IPS DF 6.9 (cell line): ENCODE results near the gene IKBKG.
A peak's percentile ranks its signal among the peaks of the same experiment; 100 is the strongest.

Experiments
- DNase-seq: peaks from one replicate; pipeline ENCODE4 v3.0.0-alpha.2; 2013; ENCODE audit warnings: low read depth, low spot score
- H3K27ac ChIP-seq: one replicate; pipeline ENCODE4 v1.5.1; 2013; ENCODE audit warnings: low read length, control low read depth
- H3K27me3 ChIP-seq: 2 replicates; pipeline ENCODE4 v1.6.1; 2013; ENCODE audit warnings: mild to moderate bottlenecking, low read length; ENCODE audit not compliant: control insufficient read depth, insufficient read depth
- H3K36me3 ChIP-seq: 2 replicates; pipeline ENCODE4 v1.6.1; 2013; ENCODE audit warnings: low read length; ENCODE audit not compliant: control insufficient read depth, insufficient read depth
- H3K4me1 ChIP-seq: 2 replicates; pipeline ENCODE4 v1.6.1; 2013; ENCODE audit warnings: low read length; ENCODE audit not compliant: control insufficient read depth, insufficient read depth
- H3K4me3 ChIP-seq: 2 replicates; pipeline ENCODE4 v1.5.1; 2013; ENCODE audit warnings: mild to moderate bottlenecking, low read length
- H3K9me3 ChIP-seq: 2 replicates; pipeline ENCODE4 v1.6.1; 2013; ENCODE audit warnings: low read length, inconsistent platforms; ENCODE audit not compliant: control insufficient read depth, insufficient read depth
- WGBS: extraction: QIAGEN DNeasy Blood & Tissue Kit; methylation state at CpG from one replicate; pipeline ENCODE4 v1.1.7; 2013; ENCODE audit warnings: mixed read lengths, missing lambda C conversion rate; ENCODE audit not compliant: insufficient read length, insufficient coverage; 5-methylcytosine and 5-hydroxymethylcytosine counted together

Gene IKBKG

GRCh38 chrX:154512879-154513553 is 34.4 kb upstream of the IKBKG start:
- no CpG with 5 or more reads among the region's 16 CpGs for WGBS
- H3K27me3 ChIP-seq, result no peaks in the 10 kb centered on the region

GRCh38 chrX:154513716-154514115 is 33.7 kb upstream of the IKBKG start:
- DNase-seq, result no peak
- Histone ChIP-seq H3K4me1 (peaks cover 4% of the 10 kb centered on the region; the same call in 1 of the 2 replicates), H3K36me3 (no peaks in the 10 kb centered on the region), H3K27me3 (no peaks in the 10 kb centered on the region), H3K27ac (no peak overlapping the region), H3K9me3 (no peaks in the 10 kb centered on the region), H3K4me3 (no peak overlapping the region)
- WGBS, result no CpG with 5 or more reads among the region's 2 CpGs

More at GRCh38 chrX:154512879-154513553, 34.4 kb upstream of the IKBKG start:
- Histone ChIP-seq H3K9me3 (no peaks in the 10 kb centered on the region), H3K4me1 (peaks cover 4% of the 10 kb centered on the region; the same call in 1 of the 2 replicates), H3K4me3 (no peak overlapping the region), H3K27ac (no peak overlapping the region), H3K36me3 (no peaks in the 10 kb centered on the region)
- no peak for DNase-seq

- H3K27me3 ChIP-seq, result no peaks in the 10 kb centered on the region
- H3K36me3 ChIP-seq, result no peaks in the 10 kb centered on the region
- DNase-seq, result no peak
- no peaks in the 10 kb centered on the region for H3K9me3 ChIP-seq
- H3K4me1 ChIP-seq, result peaks cover 4% of the 10 kb centered on the region; the same call in 1 of the 2 replicates
- H3K27ac ChIP-seq, result no peak overlapping the region
- no CpG with 5 or more reads among the region's 34 CpGs for WGBS
- peak overlapping the region; percentile 80; the same call in 1 of the 2 replicates for H3K4me3 ChIP-seq
Observed at GRCh38 chrX:154515090-154515965, 32.1 kb upstream of the IKBKG start.

GRCh38 chrX:154515966-154516655 is 31.3 kb upstream of the IKBKG start, which contains the start of gene FAM3A:
FAM3A (minus strand) TSS chrX:154516232; CDS start chrX:154515772, 460 bp downstream.
- no CpG with 5 or more reads among the region's 59 CpGs for WGBS

GRCh38 chrX:154516656-154517100 is 30.7 kb upstream of the IKBKG start:
- H3K4me1 ChIP-seq, result peaks cover 4% of the 10 kb centered on the region; the same call in 1 of the 2 replicates
- no peak for DNase-seq
- no peaks in the 10 kb centered on the region for H3K36me3 ChIP-seq
- peak overlapping the region; percentile 32; the same call in 1 of the 2 replicates for H3K4me3 ChIP-seq
- H3K9me3 ChIP-seq, result no peaks in the 10 kb centered on the region
- H3K27ac ChIP-seq, result no peak overlapping the region
- no peaks in the 10 kb centered on the region for H3K27me3 ChIP-seq
- WGBS, result no CpG with 5 or more reads among the region's 19 CpGs

More at GRCh38 chrX:154515966-154516655, 31.3 kb upstream of the IKBKG start, which contains the start of gene FAM3A:
- Histone ChIP-seq H3K4me1 (peaks cover 4% of the 10 kb centered on the region; the same call in 1 of the 2 replicates), H3K27ac (no peak within 1 kb of the TSS), H3K27me3 (no peaks in the 10 kb centered on the region), H3K4me3 (peak within 1 kb of the TSS; percentile 80; the same call in 1 of the 2 replicates), H3K9me3 (no peaks in the 10 kb centered on the region), H3K36me3 (no peaks in the 10 kb centered on the region)
- no peak for DNase-seq

- Histone ChIP-seq H3K4me3 (no peak overlapping the region), H3K27me3 (no peaks in the 10 kb centered on the region), H3K36me3 (no peaks in the 10 kb centered on the region), H3K9me3 (no peaks in the 10 kb centered on the region), H3K27ac (no peak overlapping the region), H3K4me1 (peaks cover 4% of the 10 kb centered on the region; the same call in 1 of the 2 replicates)
- no CpG with 5 or more reads among the region's 25 CpGs for WGBS
- no peak for DNase-seq
Observed at GRCh38 chrX:154517101-154517781, 30.2 kb upstream of the IKBKG start.

GRCh38 chrX:154519389-154519788 is 28.0 kb upstream of the IKBKG start:
- no CpG with 5 or more reads among the region's 8 CpGs for WGBS
- no peak for DNase-seq
- H3K27me3 ChIP-seq, result no peaks in the 10 kb centered on the region
- H3K4me1 ChIP-seq, result peaks cover 4% of the 10 kb centered on the region; the same call in 1 of the 2 replicates
- no peak overlapping the region for H3K27ac ChIP-seq
- H3K4me3 ChIP-seq, result no peak overlapping the region
- H3K9me3 ChIP-seq, result no peaks in the 10 kb centered on the region
- no peaks in the 10 kb centered on the region for H3K36me3 ChIP-seq

GRCh38 chrX:154525606-154526490 is 21.6 kb upstream of the IKBKG start:
- Histone ChIP-seq H3K4me1 (no peaks in the 10 kb centered on the region; the same call in 1 of the 2 replicates), H3K9me3 (no peaks in the 10 kb centered on the region), H3K4me3 (no peak overlapping the region), H3K27me3 (no peaks in the 10 kb centered on the region), H3K36me3 (no peaks in the 10 kb centered on the region), H3K27ac (no peak overlapping the region)
- no peak for DNase-seq
- no CpG with 5 or more reads among the region's 14 CpGs for WGBS
